Measurements from ENCODE around the gene SERF2. TPM values are rescaled to one million over a fixed set of nuclear protein-coding genes. Genes with fewer than 3 reads are reported as not detected.

The SERF2 gene
- total RNA-seq, 1 donor from 2014 or later = 900 TPM

GRCh38 chr15:43777267-43777914 is 14.7 kb upstream of the SERF2 start:
- Histone ChIP-seq H3K36me3 (peaks cover 17% of the 10 kb centered on the region), H3K27ac (replicated peaks) (peak overlapping the region; percentile 81), H3K4me3 (peak overlapping the region; percentile 81), H3K4me1 (peaks cover 21% of the 10 kb centered on the region), H3K9me3 (replicated peaks) (no peaks in the 10 kb centered on the region), H3K27me3 (ENCODE audit: low read depth) (no peaks in the 10 kb centered on the region)
- peak; percentile 77 for DNase-seq
- TF ChIP-seq CTCF (IDR thresholded peaks at IDR 0.05; ENCODE audit: borderline replicate concordance) = peak; percentile 75
- intact Hi-C loops (cut with micrococcal nuclease) = no loop called here

GRCh38 chr15:43779016-43779415 is 13.1 kb upstream of the SERF2 start:
- DNase-seq = no peak
- Histone ChIP-seq H3K4me3 (no peak overlapping the region), H3K27ac (replicated peaks) (no peak overlapping the region), H3K27me3 (ENCODE audit: low read depth) (no peaks in the 10 kb centered on the region), H3K4me1 (peaks cover 21% of the 10 kb centered on the region), H3K9me3 (replicated peaks) (no peaks in the 10 kb centered on the region), H3K36me3 (peaks cover under 1% of the 10 kb centered on the region)
- no peak for TF ChIP-seq CTCF (IDR thresholded peaks at IDR 0.05; ENCODE audit: borderline replicate concordance)
- intact Hi-C loops (cut with micrococcal nuclease) = no loop called here

GRCh38 chr15:43789409-43789808 is 2.7 kb upstream of the SERF2 start:
- Histone ChIP-seq H3K4me1 (peaks cover 27% of the 10 kb centered on the region), H3K36me3 (peaks cover 14% of the 10 kb centered on the region), H3K27me3 (ENCODE audit: low read depth) (no peaks in the 10 kb centered on the region), H3K27ac (replicated peaks) (no peak overlapping the region), H3K4me3 (no peak overlapping the region), H3K9me3 (replicated peaks) (no peaks in the 10 kb centered on the region)
- intact Hi-C loops (cut with micrococcal nuclease) = no loop called here
- TF ChIP-seq CTCF (IDR thresholded peaks at IDR 0.05; ENCODE audit: borderline replicate concordance) = no peak
- DNase-seq = no peak

GRCh38 chr15:43792761-43793476 is 799 bp downstream of the SERF2 start:
- no peaks in the 10 kb centered on the region for H3K9me3 ChIP-seq (replicated peaks)
- H3K27ac ChIP-seq (replicated peaks) = peak overlapping the region; percentile 99
- DNase-seq = no peak
- H3K4me3 ChIP-seq = peak overlapping the region; percentile 98
- TF ChIP-seq CTCF (IDR thresholded peaks at IDR 0.05; ENCODE audit: borderline replicate concordance) = peak; percentile 26
- intact Hi-C loops (cut with micrococcal nuclease) = no loop called here
- H3K27me3 ChIP-seq (ENCODE audit: low read depth) = no peaks in the 10 kb centered on the region
- H3K4me1 ChIP-seq = peaks cover 62% of the 10 kb centered on the region
- peaks cover 42% of the 10 kb centered on the region for H3K36me3 ChIP-seq

GRCh38 chr15:43793647-43794046 is 1.5 kb downstream of the SERF2 start:
- peak overlapping the region; percentile 99 for H3K27ac ChIP-seq (replicated peaks)
- no peak for TF ChIP-seq CTCF (IDR thresholded peaks at IDR 0.05; ENCODE audit: borderline replicate concordance)
- peaks cover 69% of the 10 kb centered on the region for H3K4me1 ChIP-seq
- no peaks in the 10 kb centered on the region for H3K27me3 ChIP-seq (ENCODE audit: low read depth)
- DNase-seq = no peak
- peaks cover 44% of the 10 kb centered on the region for H3K36me3 ChIP-seq
- intact Hi-C loops (cut with micrococcal nuclease) = no loop called here
- peak overlapping the region; percentile 98 for H3K4me3 ChIP-seq
- H3K9me3 ChIP-seq (replicated peaks) = no peaks in the 10 kb centered on the region

All from left ventricle myocardium inferior (tissue), 1 donor.